RKO (cell line): Measurements from ENCODE around the gene BCAS4.
"Not testable (repeated sequence)": the region's sequence is repeated elsewhere in the genome, so short reads cannot be mapped to it uniquely, and the experiment has no call there.

Source experiments
- DNase-seq: peaks from one replicate; pipeline ENCODE4 v3.0.0-alpha.2; 2016; ENCODE audit warnings: low spot score

Gene BCAS4

DNA sequence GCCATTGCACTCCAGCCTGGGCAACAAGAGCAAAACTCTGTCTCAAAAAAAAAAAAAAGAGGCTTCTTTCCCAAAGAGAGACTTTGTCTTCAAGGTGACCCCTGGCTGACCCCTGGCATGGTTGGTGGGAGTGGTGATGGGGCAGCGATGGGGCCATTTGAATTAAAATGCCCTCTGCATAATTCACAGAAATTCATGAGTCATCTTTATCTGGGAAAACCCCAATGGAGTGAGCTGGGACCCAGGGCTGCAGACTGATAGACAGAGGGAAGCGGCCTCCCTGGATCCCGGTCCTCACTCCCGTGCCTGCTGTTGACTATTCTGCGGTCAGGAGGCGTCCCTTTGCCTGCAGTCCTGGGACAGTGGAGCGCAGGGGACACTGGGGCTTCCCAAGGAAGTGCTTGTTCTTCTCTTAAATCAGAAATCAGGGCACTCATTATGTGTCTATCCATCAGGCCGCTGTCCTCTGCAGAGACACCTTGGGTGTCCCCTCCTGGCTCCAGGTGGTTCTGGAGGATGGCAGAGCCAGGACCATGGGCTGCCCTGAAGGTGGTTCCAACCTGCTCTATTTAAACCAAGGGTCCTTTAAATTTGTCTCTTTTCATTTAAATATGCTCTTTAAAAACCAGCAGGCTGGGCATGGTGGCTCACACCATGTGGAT lies 23.3 kb upstream of the BCAS4 start:
- not testable (repeated sequence) for DNase-seq

DNA sequence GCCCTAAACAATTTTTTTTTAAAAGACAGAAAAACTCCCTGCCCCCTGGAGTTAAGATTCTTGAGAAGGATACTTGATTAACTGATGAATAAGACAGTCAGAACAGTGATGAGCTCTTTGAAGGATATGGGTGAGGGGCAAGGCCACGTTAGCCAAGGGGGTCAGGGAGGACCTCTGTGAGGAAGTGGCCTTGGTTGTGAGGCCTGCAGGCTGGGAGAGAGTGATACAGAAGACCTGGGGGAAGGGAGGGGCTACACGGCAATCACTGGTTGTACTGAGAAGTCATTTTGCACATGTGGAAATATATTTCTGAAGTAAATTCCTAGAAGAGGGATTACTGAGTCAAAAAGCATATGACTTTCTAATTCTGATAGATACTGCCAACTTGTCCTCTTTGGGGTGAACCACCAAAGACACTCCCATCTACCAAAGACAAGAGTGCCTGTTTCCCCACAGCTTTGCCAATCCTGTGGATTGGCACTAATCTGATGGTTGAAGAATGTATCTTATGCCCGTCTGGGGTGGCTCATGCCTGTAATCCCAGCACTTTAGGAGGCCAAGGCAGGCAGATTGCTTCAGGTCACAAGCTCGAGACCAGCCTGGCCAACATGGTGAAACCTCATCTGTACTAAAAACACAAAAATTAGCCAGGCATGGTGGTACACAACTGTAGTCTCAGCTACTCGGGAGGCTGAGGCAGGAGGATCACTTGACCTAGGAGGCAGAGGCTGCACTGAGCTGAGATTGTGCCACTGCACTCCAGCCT lies 22.3 kb upstream of the BCAS4 start:
- no peak for DNase-seq

DNA sequence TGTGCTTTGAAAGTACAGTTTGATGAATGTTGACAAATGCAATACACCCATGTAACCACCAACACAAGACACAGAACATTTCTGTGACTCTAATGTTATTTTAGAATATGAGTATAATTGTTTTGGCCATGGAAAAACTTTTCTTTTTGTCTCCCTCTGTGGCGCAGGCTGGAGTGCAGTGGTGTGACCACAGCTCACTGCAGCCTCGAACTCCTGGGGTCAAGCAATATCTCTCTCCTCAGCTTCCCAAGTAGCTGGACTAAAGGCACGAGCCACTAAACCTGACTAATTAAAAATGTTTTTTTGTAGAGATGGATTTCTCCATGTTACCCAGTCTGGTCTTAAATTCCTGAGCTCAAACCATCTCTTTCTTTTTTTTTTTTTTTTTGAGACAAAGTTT lies 20.3 kb upstream of the BCAS4 start:
- no peak for DNase-seq

DNA sequence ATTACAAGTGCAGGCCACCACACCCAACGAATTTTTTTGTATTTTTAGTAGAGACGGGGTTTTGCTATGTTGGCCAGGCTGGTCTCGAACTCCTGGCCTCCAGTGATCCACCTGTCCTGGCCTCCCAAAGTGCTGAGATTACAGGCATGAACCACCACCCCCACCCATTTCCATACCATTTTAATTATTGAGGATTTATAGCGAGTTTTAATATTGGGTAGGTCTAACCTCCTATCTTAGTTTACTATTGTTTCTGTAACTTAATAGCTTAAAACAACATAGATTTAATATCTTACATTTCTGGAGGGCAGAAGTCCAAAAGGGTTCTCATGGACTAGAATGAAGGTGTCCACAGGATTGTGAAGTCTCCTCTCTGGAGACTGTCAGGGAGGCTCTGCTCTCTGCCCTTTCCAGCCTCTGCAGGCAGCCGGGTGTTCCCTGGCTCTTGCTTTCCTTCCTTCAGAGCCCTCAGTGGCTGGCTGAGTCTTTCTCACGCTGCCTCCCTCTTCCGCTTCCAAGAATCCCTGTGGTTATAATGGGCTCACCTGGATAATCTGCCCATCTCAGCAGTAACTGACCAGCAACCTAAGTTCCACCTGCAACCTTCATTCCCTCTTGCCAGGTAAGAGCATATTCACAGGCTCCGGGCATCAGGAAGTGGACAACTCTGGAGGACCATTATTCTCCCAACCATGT lies 18.6 kb upstream of the BCAS4 start:
- DNase-seq: no peak

DNA sequence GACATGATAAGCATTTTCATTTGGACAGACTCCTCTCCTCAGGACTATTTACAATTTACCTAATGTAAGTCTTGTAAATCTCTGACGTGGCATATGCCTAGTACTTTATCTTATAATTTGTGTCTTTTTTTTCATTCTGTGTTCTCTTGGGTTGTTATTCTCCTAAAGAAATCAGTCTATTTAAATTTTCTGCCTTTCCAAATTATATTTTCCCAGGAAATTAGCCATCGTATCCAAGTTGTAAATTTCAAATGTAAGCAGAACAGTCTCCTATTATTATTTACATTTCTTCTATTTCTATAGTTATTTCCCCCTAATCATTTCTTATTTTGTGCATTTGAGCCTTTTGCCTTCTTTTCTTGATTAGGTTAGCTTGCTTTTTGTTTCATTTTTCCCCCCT lies 17.5 kb upstream of the BCAS4 start:
- DNase-seq: no peak

DNA sequence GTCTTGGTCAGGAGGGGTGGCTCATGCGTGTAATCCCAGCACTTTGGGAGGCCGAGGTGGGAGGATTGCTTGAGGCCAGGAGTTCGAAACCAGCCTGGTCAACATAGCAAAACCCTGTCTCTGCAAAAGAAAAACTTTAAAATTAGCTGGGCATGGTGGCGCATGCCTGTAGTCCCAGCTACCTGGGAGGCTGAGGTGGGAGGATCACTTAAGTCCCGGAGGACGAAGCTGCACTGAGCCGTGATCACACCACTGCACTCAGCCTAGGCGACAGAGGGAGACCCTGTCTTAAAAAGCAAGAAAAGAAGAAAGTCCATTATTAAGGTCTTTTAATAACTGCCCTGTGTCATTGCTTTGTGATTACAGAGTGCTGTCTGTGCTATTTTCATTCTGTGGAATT lies 15.9 kb upstream of the BCAS4 start:
- not testable (repeated sequence) for DNase-seq

DNA sequence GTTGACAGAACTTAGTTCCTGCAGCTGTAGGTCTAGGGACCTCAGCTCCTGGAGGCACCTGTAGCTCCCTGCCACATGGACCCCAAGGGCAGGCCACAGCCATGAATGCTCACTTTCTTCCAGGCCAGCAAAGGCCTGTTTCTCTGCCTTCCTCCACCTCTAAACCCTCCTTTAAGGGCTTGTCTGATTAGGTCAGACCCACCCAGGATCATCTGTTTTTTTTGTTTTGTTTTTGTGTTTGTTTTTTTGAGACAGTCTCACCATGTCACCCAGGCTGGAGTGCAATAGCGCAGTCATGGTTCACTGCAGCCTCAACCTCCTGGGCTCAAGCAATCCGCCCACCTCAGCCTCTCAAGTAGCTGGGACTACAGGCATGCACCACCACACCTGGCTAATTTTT lies 11.5 kb upstream of the BCAS4 start:
- DNase-seq: no peak

DNA sequence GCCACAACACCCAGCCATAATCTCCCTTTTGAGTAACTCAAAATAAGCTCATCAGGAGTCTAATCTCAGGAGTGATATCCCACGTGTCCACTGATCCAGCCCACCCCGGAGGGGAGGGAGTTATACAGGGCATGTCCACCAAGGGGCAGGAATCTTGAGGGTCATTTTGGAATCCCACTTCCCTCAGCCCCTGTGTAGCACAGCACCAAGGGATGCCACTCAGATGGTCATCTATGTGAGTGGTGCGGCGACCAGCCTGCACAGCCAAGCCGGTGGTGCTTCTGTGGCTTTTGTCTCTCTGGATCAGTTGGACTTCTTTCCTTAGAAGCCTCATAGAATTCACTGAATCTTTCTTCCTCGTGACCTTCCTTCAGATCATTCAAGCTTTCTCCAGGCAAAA lies 11.0 kb upstream of the BCAS4 start:
- DNase-seq: no peak

DNA sequence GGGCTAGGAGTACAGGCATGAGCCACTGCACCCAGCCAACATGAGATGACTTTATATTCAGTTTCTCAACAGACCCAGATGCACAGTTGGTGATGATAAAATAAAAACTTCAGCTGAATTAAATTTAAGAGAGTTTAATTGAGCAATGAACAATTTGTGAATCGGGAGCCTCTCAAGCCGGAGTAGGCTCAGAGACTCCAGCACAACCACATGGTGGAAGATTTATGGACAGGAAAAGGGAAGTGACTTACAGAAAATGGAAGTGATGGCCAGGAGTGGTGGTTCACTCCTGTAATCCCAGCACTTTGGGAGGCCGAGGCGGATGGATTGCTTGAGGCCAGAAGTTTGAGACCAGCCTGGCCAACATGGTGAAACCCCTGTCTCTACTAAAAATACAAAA lies 10.4 kb upstream of the BCAS4 start:
- DNase-seq: no peak

DNA sequence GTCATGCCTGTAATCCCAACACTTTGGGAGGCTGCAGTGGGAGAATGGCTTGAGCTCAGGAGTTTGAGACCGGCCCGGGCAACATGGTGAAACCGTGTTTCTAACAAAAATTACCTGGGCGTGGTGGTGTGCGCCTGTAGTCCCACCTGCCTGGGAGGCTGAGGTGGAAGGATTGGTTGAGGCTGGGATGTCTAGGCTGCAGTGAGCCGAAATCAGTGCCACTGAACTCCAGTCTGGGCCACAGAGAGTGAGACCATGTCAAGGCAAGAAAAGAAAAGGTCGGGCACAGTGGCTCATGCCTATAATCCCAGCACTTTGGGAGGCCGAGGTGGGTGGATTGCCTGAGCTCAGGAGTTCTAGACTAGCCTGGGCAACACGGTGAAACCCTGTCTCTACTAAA lies 8.2 kb upstream of the BCAS4 start:
- DNase-seq: no peak

DNA sequence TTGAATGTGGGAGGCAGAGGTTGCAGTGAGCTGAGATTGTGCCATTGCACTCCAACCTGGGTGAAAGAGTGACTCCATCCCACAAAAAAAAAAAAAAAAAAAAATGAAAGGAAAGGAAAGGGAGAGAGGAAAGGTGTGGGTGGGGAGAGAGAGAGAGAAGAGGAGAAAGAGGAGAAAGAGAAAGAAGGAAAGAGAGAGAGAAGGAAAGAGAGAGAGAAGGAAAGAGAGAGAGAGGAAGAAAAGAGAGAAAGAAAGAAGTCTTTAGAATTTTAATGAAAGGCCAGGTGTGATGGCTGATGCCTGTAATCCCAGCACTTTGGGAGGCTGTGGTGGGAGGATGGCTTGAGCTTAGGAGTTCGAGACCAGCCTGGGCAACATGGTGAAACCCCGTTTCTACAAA lies 7.7 kb upstream of the BCAS4 start:
- no peak for DNase-seq

DNA sequence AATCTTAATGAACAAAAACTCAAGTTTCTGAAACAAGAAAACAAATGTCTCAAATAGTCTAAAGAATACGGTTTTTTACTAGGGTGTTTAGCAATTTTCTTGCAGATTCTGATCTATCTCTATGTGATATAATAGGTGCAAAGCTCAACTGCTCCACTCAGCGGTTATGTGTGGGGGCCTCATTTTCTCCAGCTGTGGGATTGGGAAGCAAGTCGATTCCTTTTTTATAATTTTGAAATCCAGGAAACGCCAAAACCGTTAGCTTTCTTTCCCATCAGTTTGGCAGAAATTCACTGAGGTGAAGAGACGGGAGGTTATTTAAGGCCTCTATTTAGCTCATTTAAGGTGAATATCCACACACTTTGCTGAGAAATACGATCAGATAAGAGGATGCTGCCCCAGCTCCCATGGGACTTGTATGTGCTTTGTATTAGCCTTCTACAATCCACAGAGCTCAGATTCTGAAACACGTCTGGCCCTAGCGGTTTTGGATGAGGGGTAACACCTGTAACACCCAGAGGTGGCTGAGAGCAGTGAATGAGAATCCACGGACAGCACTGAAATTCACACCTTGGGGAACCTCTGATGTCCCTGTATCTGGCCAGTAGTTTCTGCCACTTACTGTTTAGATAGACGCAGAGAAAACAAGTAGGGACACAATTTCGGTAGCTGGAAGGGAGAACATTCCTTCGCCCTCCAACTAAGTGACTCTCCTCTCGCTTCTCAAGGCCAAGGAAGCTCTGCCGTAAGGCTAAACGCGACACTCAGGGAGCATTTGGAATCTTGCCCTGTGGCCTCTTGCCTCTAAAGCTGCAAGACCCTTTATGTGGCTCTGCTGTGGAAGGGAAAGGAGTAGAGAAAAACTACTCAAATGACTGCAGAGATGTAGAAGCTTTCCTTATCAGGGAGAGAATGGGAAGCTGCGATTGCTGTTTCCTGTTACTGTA lies 6.5 kb upstream of the BCAS4 start:
- peak; percentile 58 for DNase-seq

DNA sequence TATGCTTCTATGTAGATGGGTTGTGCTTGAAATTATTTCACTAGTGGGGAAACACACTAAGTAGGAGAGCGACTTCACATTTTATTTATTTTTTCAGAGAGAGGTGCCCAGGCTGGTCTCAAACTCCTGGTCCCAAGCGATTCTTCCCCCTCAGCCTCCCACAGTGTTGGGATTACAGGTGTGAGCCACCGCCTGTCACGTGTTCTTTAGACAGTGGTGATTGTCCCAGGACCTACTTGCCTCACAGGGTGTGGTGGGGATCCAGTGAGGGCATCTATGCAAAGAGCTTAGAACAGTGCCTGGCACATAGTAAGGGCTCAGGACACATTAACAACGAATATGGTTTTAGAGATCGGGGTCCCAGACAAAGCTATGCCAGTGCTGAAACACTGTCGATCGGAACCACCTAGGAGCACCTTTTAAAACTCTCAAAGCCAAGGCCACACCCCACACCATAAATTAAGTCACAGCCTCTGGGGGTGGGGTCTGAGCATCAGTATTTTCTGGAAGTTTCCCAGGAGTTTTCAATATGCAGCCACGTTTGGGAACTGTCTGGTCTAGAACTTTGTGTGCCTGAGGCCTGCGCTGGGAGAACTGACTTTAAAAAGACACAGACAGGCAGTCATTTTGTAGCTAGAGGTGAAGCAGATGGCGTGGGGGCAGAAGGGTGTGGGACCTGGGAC lies 4.8 kb upstream of the BCAS4 start:
- DNase-seq: no peak

DNA sequence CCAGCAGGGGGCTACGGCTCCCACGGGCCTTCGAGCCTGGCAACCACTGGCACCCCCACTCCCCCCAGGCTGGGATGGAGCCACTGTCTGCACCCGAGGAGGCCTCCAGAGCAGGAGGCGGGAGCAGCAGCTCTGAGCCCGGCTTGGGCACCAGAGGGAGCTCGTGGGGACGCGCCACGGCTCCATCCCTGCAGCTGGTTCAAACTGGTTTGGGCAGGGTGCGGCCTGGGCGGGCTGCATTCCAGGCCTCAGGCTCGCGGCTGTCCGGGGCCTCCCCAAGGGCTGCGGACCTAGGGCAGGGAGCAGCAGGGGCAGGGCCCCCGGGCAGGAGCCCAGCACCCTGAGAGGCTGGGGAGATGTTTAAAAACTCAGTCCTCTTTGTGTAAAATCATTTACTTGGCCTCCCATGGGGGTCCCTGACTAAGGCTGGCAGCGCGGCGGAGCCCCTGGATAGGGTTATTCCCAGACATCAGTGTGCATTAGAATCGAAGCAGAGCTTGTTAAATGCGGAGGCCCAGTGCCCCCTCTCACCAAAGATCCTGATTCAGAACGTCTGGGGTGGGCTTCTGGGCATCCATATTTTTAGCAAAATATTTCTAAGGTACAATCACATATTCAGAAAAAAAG lies 4.1 kb upstream of the BCAS4 start:
- DNase-seq: peak; percentile 95

DNA sequence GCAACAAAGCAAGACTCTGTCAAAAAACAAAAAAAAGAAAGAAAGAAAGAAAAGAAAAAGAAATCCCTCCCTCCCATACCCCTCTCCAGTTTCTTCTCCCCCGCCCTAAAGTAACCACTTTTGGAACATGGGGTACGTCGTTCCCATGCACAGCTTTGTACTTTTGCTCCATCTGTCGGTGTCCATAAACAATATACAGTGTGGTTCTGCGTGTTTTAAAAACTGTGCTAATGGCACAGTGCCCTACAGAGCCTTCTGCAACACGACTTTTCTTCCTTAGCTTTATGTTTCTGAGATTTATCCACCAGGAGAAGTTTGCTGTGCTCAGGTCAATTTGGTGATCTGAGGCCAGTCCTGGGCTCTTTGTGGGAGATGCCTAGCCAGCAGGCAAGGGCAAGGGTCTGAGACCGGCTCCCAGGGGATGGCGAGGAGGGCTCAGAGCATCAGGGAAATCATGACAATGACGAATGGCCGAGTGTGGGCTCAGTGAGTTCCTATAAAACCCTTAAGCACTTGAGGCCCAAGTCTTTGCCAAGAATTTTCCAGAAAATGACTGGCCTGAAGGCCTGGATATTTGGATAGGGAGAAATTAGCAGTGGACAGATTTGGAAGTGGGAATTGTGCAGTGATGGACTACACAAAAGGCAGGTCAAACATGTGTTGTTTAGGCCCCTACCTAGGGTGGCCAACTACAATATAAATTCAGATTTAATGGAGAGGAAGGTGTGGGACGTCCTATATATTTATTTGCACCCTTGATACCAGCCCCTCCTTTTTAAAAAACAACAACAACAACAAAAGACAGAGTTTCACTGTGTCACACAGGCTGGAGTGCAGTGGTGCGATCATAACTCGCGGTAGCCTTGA lies 1.9 kb upstream of the BCAS4 start:
- DNase-seq: no peak

DNA sequence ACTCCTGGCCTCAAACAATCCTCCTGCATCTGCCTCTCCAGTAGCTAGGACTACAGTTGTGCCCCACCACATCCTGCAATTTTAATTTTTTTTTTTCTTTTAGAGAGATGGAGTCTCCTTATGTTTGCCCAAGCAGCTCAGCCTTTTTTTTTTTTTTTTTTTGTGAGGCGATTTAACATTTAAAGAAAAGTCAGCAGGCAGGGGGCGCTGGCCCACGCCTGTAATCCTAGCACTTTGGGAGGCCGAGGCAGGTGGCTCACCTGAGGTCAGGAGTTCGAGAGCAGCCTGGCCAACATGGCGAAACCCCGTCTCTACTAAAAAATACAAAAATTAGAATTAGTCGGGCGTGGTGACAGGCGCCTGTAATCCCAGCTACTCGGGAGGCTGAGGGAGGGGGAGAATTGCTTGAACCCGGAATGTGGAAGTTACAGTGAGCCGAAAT lies 1.3 kb upstream of the BCAS4 start:
- DNase-seq: not testable (repeated sequence)

DNA sequence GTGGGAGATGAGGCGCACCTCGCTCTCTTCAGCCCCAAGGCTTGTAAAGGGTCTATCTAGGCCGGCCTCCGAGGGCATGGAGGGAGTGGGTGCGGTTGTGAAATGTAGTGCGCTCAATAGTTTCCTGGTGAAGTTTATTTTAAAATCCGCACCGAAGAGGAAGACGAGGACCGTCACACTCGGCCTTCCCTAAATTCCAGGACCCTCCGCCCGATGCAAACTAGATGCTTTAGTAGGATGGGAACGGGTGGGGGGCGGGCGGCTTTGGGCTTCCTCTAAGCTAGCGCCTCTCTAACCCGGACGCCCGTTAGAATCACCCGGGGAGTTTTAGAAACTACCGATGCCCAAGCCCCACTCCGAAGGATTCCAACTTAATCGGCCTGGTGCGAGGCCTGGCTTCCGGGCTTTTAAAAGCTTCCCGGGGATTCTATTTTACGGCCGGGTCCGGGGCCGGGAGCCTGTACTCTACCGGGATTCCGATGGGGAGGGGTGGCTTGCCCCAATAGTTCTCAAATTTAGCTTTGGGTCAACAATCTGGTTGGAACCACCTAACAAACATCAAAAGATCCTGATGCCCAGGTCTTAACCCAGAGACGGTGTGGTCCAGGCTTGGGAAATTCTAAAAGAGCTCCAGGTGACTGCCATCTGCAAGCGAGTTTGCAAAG lies 548 bp upstream of the BCAS4 start:
- no peak for DNase-seq

DNA sequence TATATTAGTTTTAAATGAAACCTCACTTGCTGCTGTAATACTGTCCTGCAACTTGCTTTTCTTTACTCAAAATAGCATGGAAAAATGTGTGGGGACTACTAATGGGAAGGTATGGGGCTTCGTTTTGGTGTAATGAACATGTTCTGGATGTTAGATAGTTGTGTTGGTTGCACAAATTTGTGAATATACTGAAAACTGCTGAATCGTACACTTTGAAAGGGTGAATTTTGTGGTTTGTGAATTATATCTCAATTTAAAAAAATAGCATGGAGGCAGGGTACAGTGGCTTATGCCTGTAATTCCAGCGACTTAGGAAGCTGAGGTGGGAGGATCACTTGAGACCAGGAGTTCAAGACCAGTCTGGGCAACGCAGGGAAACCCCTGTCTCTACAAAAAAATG lies 2.3 kb downstream of the BCAS4 start:
- no peak for DNase-seq

DNA sequence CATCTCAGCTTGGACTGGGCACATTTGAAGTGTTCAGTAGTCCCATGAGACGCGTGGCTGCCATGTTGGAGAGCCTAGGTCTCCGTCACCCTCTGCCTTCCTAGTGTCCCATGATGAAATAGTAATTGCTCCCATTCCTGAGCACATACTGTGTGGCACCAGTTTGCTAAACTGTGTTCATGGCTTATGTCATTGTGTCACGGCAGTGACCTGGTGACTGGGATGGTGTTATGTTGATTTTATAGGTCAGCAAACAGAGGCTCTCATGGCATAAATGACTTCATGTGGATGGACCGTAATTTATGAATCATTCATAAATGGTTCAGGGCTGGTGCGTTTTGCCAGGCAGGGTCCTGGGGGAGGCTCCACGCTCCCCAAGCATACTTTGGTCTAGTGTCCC lies 3.8 kb downstream of the BCAS4 start:
- no peak for DNase-seq
